ENCODE results near the gene RAD51B. TPM values are rescaled to one million over a fixed set of nuclear protein-coding genes. Genes with fewer than 3 reads are reported as not detected.

Gene RAD51B
- total and polyA plus RNA-seq, 9 of the 15 experiments (the other 6 are each of a cell fraction or from before 2014, with no cell fraction given), result 8.5 to 17.3 (median 11.3) TPM

GRCh38 chr14:68473794-68474193 lies 654.2 kb downstream of the RAD51B start (continued):
- peak; percentile 85 for TF ChIP-seq USF2 (CRISPR knock-in tag; IDR thresholded peaks at IDR 0.05)
- TF ChIP-seq CEBPG (CRISPR knock-in tag; IDR thresholded peaks at IDR 0.05), result peak; percentile 67
- TF ChIP-seq CEBPG (tag; conservative IDR thresholded peaks at IDR 0.05 in 1 of 2, IDR thresholded peaks at IDR 0.05 in 1 of 2), result peak; percentile 59 to 83
- no peak for TF ChIP-seq ZFP36 (IDR thresholded peaks at IDR 0.05; ENCODE audit: low read depth, low read length, partially characterized antibody)
- TF ChIP-seq E2F6 (IDR thresholded peaks at IDR 0.05; ENCODE audit: borderline replicate concordance in 1 of 2, extremely low read depth in 1 of 2, insufficient read depth in 1 of 2, insufficient read length in 1 of 2, low read depth in 1 of 2, low read length in 1 of 2, poor library complexity in 1 of 2, severe bottlenecking in 1 of 2), result no peak
- TF ChIP-seq, protein P1, sequence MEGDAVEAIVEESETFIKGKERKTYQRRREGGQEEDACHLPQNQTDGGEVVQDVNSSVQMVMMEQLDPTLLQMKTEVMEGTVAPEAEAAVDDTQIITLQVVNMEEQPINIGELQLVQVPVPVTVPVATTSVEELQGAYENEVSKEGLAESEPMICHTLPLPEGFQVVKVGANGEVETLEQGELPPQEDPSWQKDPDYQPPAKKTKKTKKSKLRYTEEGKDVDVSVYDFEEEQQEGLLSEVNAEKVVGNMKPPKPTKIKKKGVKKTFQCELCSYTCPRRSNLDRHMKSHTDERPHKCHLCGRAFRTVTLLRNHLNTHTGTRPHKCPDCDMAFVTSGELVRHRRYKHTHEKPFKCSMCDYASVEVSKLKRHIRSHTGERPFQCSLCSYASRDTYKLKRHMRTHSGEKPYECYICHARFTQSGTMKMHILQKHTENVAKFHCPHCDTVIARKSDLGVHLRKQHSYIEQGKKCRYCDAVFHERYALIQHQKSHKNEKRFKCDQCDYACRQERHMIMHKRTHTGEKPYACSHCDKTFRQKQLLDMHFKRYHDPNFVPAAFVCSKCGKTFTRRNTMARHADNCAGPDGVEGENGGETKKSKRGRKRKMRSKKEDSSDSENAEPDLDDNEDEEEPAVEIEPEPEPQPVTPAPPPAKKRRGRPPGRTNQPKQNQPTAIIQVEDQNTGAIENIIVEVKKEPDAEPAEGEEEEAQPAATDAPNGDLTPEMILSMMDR (IDR thresholded peaks at IDR 0.05 in 2 of 3, conservative IDR thresholded peaks at IDR 0.05 in 1 of 3; ENCODE audit: insufficient read depth in 2 of 3, low read depth in 1 of 3, low read length in 3 of 3), result no peak
- TF ChIP-seq C11orf30 (IDR thresholded peaks at IDR 0.05; ENCODE audit: low read depth), result 0 out of 2 replicates have a peak, but pooled peaks have one; percentile 10
- TF ChIP-seq ZBED1 (IDR thresholded peaks at IDR 0.05), result no peak
- TF ChIP-seq BRD9 (IDR thresholded peaks at IDR 0.05; ENCODE audit: low read depth, partially characterized antibody), result no peak
- TF ChIP-seq, protein P2, sequence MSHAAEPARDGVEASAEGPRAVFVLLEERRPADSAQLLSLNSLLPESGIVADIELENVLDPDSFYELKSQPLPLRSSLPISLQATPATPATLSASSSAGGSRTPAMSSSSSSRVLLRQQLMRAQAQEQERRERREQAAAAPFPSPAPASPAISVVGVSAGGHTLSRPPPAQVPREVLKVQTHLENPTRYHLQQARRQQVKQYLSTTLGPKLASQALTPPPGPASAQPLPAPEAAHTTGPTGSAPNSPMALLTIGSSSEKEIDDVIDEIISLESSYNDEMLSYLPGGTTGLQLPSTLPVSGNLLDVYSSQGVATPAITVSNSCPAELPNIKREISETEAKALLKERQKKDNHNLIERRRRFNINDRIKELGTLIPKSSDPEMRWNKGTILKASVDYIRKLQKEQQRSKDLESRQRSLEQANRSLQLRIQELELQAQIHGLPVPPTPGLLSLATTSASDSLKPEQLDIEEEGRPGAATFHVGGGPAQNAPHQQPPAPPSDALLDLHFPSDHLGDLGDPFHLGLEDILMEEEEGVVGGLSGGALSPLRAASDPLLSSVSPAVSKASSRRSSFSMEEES (CRISPR knock-in tag; IDR thresholded peaks at IDR 0.05), result peak; percentile 74
- TF ChIP-seq, protein P3, sequence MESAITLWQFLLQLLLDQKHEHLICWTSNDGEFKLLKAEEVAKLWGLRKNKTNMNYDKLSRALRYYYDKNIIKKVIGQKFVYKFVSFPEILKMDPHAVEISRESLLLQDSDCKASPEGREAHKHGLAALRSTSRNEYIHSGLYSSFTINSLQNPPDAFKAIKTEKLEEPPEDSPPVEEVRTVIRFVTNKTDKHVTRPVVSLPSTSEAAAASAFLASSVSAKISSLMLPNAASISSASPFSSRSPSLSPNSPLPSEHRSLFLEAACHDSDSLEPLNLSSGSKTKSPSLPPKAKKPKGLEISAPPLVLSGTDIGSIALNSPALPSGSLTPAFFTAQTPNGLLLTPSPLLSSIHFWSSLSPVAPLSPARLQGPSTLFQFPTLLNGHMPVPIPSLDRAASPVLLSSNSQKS (CRISPR knock-in tag; IDR thresholded peaks at IDR 0.05), result no peak
- no peak for TF ChIP-seq NR2C1 (IDR thresholded peaks at IDR 0.05)
- TF ChIP-seq NR2C1 (tag; IDR thresholded peaks at IDR 0.05), result peak; percentile 62
- TF ChIP-seq ZFPM2 (CRISPR knock-in tag; IDR thresholded peaks at IDR 0.05), result no peak
- no peak for TF ChIP-seq ZNF311 (CRISPR knock-in tag; IDR thresholded peaks at IDR 0.05)
- no peak for TF ChIP-seq PBX2 (CRISPR knock-in tag; IDR thresholded peaks at IDR 0.05; ENCODE audit: low read depth)
- TF ChIP-seq PBX2 (tag; conservative IDR thresholded peaks at IDR 0.05; ENCODE audit: low read depth), result peak; percentile 60
- peak; percentile 80 for TF ChIP-seq PHF20 (IDR thresholded peaks at IDR 0.05; ENCODE audit: partially characterized antibody)
- TF ChIP-seq SRSF7 (optimal IDR thresholded peaks at IDR 0.05; ENCODE audit: low read depth, low read length), result no peak
- peak; percentile 86 to 88 for TF ChIP-seq TRIM24 (IDR thresholded peaks at IDR 0.05)

Measured in K562 (cell line).